GM18870 (cell line): ENCODE measurements around the gene PLA2G5.
"Not testable (repeated sequence)": the region's sequence is repeated elsewhere in the genome, so short reads cannot be mapped to it uniquely, and the experiment has no call there.

Experiments used
- ATAC-seq: cut with Tn5 transposase; IDR thresholded peaks from one replicate; pipeline ENCODE4 v1.9.1; 2021; ENCODE audit warnings: moderate library complexity; ENCODE audit not compliant: unreplicated experiment

Gene PLA2G5

DNA sequence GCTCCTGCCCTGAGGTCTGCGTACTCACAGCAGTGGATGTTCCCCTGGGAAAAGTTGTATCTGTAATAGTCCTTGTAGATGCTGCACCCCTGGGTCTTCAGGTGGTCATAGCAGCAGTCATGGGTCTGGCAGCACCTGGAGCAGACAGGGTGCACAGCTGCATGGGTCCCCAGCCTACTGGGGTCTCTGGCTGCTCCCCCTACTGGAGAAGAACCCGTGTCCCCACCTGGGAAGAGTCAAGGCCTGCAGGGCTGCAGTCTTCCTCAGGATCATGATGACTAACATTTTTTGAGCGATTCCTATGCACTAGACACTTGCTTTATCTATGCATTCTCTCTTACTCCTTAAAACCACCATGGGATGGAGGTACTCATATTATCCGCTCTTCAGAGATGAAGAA lies 45.5 kb downstream of the PLA2G5 start:
- no peak for ATAC-seq

DNA sequence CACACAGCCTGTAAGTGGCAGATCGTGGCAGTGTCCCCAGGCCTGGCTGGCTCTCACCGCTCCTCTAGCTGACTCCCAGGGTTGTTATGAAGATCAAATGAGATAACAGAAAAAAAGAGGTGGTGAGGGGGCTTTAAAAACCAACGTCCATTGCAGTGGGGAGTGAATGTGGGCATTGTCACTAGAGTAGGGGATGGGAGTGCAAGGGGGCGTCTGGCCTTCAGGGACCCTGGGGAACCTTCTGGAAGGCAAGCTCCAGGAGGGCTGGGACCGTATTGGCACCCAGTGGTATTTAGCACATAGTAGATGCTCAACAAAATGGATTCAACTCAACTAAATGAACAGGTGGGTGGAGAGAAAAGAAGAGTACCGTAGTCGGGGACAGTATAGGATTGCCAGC lies 45.9 kb downstream of the PLA2G5 start:
- no peak for ATAC-seq

DNA sequence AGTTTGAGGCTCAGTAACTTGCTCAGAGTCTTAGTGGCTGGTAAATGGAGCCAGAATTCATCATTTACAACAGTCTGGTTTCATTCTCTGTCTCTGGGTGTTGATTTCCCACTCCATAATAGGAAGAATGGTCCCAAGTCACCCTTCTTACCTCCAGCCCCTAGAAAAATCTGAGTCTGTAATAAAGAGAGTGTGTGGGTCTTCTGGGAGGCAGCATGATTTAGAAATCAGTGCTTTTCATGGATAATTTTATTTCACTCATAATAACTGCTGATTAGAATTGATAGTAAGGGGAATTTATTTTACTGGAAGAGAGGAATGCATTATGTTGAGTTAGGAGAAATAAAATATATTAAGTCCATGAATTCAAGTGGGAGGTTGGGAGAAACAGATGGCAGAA lies 47.2 kb downstream of the PLA2G5 start:
- no peak for ATAC-seq

DNA sequence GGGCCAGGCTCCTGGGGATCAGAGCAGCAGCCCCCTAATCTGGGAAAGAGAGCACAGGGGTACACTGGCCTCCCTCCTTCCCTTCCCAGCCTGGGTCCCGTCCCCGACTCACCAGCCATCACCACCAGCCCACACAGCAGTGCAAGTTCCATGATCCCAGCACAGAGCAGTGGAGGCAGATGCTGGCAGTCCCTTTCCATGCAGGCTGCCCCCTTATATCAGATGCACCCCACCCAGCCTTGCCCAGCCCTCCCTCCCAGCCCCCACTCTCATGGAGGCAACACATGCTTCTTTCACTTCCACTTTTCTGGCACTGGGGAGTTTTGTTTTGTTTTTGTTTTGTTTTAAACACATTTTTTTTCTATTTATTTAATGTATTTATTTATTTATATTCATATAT lies 49.4 kb downstream of the PLA2G5 start, which contains the start of gene PLA2G2D:
Gene PLA2G2D (minus strand): TSS at position 190 of the 400 bp plus-strand sequence. CDS start 38 bp downstream, at position 152.
- no peak for ATAC-seq

- ATAC-seq = no peak
These were observed 50.8 kb downstream of the PLA2G5 start for GRCh38 chr1:20120796-20121195.

DNA sequence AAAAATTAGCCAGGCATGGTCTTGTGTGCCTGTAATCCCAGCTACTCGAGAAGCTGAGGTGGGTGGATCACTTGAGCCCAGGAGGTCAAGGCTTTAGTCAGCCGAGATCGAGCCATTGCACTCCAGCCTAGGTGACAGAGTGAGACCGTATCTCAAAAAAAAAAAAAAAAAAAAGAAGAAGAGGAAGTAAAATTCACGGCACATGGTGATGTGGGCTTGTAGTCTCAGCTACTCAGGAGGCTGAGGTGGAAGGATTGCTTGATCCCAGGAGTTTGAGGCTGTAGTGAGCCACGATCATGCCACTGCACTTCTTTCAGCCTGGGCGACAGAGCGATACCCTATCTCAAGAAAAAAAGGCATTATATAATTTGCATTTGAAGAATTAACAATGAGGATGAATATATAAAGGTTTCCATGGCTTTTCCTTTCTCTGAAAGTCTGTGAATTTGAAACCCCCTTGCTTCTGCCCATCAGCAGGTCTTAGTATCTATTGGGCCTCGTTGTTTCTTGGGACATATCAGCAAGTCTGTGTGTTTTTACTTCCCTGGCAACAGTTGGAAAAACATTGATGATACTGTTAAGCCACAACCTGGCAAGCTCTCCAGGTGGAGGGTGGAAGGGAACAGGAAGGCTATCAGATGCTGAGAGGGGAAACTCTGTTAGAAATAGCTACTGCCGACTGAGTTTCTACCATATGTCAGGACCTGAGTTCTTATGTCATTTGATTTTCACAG lies 53.9 kb downstream of the PLA2G5 start:
- ATAC-seq = no peak

DNA sequence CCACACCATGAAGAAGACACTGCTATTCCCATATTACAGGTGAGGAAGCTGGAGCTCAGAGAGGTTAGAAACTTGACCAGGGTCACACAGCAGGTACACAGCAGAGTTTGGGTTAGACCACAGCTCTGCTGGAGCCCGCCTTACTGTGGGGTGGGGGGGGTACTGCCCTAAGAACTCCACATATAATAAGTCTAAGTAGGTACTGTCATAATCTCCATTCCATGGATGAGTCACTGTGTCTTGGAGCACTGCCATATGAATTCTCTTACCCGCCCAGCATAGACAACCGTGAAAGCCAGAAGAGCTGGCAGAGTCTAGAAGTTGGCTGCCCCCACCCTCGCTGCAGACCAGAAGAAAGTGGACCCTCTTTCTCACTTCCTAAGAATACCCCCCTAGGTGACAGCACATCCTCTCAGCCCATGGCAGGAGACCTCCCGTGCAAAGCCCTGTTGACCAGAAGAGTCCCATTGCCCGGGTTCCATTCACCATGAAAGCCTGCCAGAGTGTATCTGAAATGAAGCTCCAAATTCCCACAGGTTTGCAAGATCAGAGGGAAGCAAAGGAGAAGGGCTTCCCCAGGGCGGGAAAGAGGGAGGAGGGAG lies 54.6 kb downstream of the PLA2G5 start:
- ATAC-seq = no peak

DNA sequence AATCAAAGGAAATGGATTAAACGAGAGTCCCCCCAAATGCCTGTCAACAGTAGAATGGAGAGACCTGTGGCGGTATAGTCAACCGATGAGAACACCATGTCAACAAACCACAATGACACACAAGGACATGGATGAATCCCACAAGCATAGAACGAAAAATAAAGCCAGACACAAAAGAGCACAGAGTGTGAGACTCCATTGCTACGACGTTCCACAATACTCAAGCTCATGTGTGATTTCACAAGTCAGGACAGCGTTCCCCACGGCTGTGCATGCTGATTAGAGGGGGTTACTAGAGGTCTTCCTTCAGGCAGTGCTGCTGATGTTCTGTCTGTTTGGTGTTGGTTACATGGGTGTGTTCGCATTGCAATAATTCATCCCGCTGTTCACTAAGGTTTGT lies 55.1 kb downstream of the PLA2G5 start:
- no peak for ATAC-seq

- ATAC-seq = no peak
These were observed 56.2 kb downstream of the PLA2G5 start for GRCh38 chr1:20126041-20126805.

GRCh38 chr1:20126806-20127440 lies 56.9 kb downstream of the PLA2G5 start:
- ATAC-seq = no peak

- ATAC-seq = not testable (repeated sequence)
These were observed 60.5 kb downstream of the PLA2G5 start for GRCh38 chr1:20130518-20130917.

GRCh38 chr1:20134995-20135394 lies 65.0 kb downstream of the PLA2G5 start:
- no peak for ATAC-seq

DNA sequence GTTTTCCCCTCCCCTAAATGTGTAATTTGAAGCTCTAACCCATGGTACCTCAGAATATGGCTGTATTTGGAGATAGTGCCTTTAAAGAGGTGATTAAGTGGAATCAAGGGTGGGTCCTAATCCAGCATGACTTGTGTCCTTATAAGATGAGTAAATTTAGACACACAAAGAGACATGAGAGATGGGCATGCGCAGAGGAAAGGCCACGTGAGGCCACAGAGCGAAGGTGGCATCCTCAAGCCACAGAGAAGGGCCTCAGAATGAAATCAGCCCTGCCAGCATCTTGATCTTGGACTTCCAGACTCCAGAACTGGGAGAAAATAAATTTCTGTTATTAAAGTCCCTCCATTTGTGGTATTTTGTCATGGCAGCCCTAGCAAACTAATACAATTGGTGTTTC lies 66.3 kb downstream of the PLA2G5 start:
- no peak for ATAC-seq

GRCh38 chr1:20137055-20137454 lies 67.1 kb downstream of the PLA2G5 start:
- ATAC-seq = no peak

DNA sequence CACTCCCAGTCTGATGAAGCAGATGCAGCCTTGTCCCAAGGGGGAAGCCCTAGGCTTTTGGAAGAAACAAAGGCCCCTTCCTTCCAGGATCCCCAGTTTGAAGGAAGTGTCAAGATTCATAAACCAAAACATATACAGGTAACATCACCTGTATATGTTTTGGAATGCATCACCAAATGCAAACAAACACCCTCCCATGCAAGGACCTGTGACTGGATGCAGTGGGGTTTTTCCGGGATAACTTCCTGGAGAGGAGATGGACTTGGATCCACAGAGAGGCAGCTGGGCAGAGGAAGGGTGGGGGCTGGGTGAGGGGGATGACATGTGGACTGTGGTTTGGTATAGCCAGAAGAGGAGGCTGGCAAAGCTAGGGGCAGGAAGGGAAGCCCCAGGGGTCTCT lies 67.6 kb downstream of the PLA2G5 start:
- ATAC-seq = no peak

DNA sequence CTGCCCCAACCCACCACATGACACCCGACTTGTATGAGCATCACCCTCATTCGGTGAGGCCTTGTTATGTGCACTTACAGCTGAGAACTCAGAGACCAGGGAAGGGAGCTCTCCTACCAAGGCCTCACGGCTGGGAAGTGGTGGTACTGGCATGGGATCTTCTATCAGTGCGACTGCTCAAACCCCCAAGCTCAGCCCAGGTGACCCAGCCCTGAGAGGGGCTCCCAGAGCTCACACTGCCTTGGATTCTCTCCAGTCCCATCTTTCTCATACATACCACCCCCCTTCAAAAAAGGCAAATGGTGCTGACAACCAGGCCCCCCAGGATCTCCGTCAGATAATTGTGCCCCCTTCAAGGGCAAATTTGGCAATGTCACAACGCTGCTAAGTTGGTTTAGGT lies 68.4 kb downstream of the PLA2G5 start:
- ATAC-seq = no peak

- no peak for ATAC-seq
These were observed 69.1 kb downstream of the PLA2G5 start, which contains the start of gene PLA2G2F for GRCh38 chr1:20138961-20139550. TSS of gene PLA2G2F (plus strand) at chr1:20139323. CDS start at chr1:20139428, 105 bp downstream.

DNA sequence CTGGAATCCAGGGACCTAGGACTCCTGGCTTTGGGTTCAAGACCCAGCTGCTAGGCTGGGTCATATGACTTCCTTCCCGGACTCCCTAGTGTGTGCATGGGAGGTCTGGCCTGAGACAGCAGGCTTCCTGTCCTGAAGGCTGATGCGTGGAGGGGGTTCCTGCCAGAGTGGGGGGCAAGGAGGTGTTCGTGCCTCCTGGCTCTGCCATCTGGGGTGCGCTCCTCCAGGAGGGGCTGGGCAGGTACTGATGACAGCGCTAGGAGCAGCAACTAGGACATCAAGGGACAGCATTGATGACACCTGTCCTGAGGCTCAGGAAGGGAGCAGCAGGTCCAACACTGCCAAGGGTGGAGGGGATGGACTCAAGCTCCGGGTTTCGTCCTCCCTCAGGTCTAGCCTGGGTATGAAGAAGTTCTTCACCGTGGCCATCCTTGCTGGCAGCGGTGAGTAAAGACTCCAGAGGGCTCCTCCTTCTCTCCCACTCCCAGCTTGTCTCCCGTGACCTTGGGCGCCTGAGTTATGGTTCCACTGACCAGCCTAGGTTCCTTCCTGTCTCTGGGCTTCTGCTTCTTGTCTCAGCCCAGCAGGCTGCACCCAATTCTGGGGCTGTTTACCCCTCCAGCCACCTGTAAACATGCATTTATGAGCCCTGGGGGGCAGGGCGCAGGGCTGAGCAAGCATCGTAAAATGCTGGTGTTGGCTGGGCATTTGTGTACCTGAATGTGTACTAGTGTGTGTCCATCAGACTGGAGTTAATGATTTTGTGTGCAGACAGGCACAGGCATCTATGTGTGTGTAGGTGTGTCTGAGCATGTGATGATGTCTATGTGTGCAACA lies 70.0 kb downstream of the PLA2G5 start:
- no peak for ATAC-seq

- no peak for ATAC-seq
These were observed 71.0 kb downstream of the PLA2G5 start for GRCh38 chr1:20141001-20141400.

- ATAC-seq = no peak
These were observed 71.5 kb downstream of the PLA2G5 start for GRCh38 chr1:20141466-20141865.
